NT2/D1 (cell line): ENCODE data around the gene GPR3.
"Not testable (repeated sequence)": the region's sequence is repeated elsewhere in the genome, so short reads cannot be mapped to it uniquely, and the experiment has no call there.

Source experiments
- DNase-seq: peaks from one replicate; pipeline ENCODE4 v3.0.0-alpha.2; 2011; ENCODE audit warnings: low read depth, low spot score
- H3K27me3 ChIP-seq: 2 replicates; pipeline ENCODE4 v1.6.0; 2011; ENCODE audit warnings: mild to moderate bottlenecking; ENCODE audit not compliant: insufficient read length, insufficient read depth
- H3K36me3 ChIP-seq: 2 replicates; pipeline ENCODE4 v1.6.1; 2011; ENCODE audit warnings: mild to moderate bottlenecking, low read length, mixed read lengths; ENCODE audit not compliant: insufficient read depth, insufficient read length
- H3K4me1 ChIP-seq: 2 replicates; pipeline ENCODE4 v1.5.1; 2011; ENCODE audit not compliant: insufficient read depth, insufficient read length
- H3K4me3 ChIP-seq: 2 replicates; pipeline ENCODE4 v1.5.1; 2011; ENCODE audit warnings: low read depth; ENCODE audit not compliant: insufficient read length
- H3K9ac ChIP-seq: 2 replicates; pipeline ENCODE4 v1.6.0; 2011; ENCODE audit warnings: low read depth; ENCODE audit not compliant: insufficient read length
- H3K9me3 ChIP-seq: 2 replicates; pipeline ENCODE4 v1.5.1; 2011; ENCODE audit warnings: mild to moderate bottlenecking, low read length; ENCODE audit not compliant: insufficient read depth
- SUZ12 ChIP-seq: IDR thresholded peaks from 2 replicates; pipeline ENCODE4 v1.6.1; 2011; ENCODE audit not compliant: insufficient read length, insufficient read depth; ENCODE audit errors: extremely low read depth
- YY1 ChIP-seq: IDR thresholded peaks from 2 replicates; pipeline ENCODE4 v1.6.1; 2011; ENCODE audit not compliant: insufficient read length, insufficient read depth
- ZNF274 ChIP-seq: IDR thresholded peaks from 2 replicates; pipeline ENCODE4 v1.6.1; 2011; ENCODE audit warnings: mild to moderate bottlenecking, low read depth, low read length

GPR3 gene

DNA sequence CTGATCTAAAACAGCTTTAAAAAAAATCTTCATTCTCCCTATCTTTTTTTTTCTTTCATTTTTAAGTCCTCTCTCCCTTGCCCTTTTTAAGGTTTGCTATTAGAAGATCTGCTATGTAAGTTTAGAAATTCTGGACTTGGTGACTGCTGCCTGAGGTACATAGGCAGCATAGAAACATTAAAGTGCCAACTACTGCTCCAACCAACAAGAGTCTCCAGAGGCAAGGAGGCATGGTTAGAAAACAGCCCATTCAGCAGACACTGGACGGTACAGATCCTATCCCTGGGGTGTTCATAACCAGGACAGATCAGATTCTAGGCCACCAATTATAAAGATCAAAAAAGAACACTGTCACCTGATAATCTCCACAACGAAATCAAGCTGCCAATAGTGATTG is 36.6 kb downstream of the GPR3 start:
- Histone ChIP-seq H3K9ac (no peak overlapping the region), H3K4me1 (peaks cover 2% of the 10 kb centered on the region)

DNA sequence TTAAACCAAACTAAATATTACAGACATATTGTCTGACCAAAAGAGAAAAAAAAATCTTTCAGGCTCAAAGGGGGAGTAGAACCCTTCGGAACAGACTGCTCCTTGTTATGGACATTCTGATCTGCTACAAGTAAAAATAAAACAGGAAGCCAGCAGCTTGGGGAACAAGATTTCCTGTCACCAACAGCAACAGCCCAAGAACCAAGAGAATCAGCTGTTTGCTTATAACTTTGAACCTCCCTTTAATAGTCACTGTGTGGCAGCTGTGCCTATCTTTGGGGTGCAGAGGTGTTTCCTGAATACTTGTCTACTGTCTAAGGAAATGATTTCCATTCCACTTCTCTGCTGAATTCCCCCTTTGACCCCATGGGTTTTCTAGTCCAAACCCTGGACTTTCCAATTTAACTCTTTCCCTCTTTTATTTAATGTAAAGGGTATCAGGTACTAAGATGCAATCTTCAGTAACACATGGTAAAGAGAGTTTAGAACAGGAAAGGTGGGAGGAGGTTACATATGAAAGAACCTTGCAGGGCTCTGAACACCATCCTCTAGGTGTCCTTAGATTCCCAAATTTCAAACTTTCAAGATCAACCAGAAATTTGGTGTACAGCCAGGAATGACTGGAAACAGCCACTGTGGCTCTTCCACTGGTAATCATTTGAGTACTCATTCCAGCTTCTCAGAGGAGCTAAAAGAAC is 38.6 kb downstream of the GPR3 start:
- H3K4me3 ChIP-seq: no peak overlapping the region
- H3K4me1 ChIP-seq: peaks cover 2% of the 10 kb centered on the region
- no peaks in the 10 kb centered on the region for H3K27me3 ChIP-seq
- no peak for DNase-seq
- H3K9ac ChIP-seq: no peak overlapping the region
- no peaks in the 10 kb centered on the region for H3K9me3 ChIP-seq
- H3K36me3 ChIP-seq: peaks cover 27% of the 10 kb centered on the region
- TF ChIP-seq ZNF274: no peak

More for the DNA sequence above, 36.6 kb downstream of the GPR3 start:
- Histone ChIP-seq H3K27me3 (no peaks in the 10 kb centered on the region), H3K36me3 (peaks cover 34% of the 10 kb centered on the region), H3K4me3 (no peak overlapping the region), H3K9me3 (no peaks in the 10 kb centered on the region)
- TF ChIP-seq SUZ12 (no peak), ZNF274 (no peak), YY1 (no peak)
- no peak for DNase-seq

DNA sequence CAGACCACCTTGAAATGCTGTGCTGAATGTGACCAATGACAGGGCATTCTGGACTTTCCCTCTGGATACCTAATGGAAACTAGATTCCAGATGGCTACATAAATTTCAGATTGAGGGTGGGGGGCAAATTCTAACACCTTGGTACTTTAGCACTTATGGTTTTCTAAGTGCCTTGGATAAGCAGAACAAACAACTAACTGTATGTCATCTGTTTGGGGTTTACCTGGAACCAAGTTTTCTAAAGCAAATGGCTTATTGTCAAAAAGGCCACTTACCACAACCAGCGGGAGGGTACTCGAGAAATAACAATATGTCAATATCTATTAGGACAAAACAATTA is 39.1 kb downstream of the GPR3 start:
- H3K9ac ChIP-seq: no peak overlapping the region
- H3K27me3 ChIP-seq: no peaks in the 10 kb centered on the region
- no peaks in the 10 kb centered on the region for H3K9me3 ChIP-seq
- H3K4me3 ChIP-seq: no peak overlapping the region
- peaks cover 21% of the 10 kb centered on the region for H3K36me3 ChIP-seq
- TF ChIP-seq SUZ12 (no peak), YY1 (no peak), ZNF274 (no peak)
- DNase-seq: no peak
- H3K4me1 ChIP-seq: peaks cover 2% of the 10 kb centered on the region

DNA sequence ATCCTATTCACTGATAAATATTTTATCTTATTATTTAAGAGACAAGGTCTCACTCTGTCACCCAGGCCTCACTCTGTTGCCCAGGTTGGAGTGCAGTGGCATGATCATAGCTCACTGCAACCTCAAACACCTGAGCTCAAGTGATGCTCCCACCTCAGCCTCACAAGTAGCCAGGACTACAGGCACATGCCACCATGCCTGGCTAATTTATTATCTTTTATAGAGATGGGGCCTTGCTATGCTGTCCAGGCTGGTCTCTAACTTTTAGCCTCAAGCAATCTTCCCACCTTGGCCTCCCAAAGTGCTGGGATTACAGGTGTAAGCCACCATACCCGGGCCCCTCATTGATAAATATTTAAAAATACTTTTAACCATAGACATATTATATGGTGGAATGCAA is 40.3 kb downstream of the GPR3 start:
- H3K4me1 ChIP-seq, H3K9ac ChIP-seq, H3K4me3 ChIP-seq, H3K36me3 ChIP-seq, DNase-seq, H3K27me3 ChIP-seq, H3K9me3 ChIP-seq: not testable (repeated sequence)

DNA sequence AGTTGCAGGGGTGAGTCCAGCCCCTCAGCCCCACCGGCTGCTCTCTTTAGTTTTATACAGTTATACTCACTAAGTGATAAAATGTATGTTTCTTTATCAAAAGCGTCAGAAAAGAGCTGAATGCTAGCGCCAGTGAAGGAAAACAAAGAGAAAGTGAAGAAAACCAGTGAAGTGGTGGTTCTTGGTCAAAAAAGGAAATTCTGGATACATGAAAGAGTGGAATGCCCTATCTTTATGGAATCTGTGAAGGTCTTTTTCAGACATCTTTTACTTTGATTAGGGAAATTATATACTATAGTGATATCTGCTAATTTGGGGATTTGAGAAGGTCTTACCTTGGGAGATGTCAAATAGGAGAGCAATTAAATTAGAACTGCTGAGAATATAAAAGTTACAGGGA is 41.3 kb downstream of the GPR3 start:
- Histone ChIP-seq H3K4me3 (no peak overlapping the region), H3K9ac (no peak overlapping the region), H3K36me3 (peaks cover under 1% of the 10 kb centered on the region), H3K9me3 (no peaks in the 10 kb centered on the region), H3K4me1 (peaks cover 2% of the 10 kb centered on the region), H3K27me3 (no peaks in the 10 kb centered on the region)
- no peak for TF ChIP-seq SUZ12
- TF ChIP-seq YY1: no peak
- TF ChIP-seq ZNF274: no peak
- no peak for DNase-seq

DNA sequence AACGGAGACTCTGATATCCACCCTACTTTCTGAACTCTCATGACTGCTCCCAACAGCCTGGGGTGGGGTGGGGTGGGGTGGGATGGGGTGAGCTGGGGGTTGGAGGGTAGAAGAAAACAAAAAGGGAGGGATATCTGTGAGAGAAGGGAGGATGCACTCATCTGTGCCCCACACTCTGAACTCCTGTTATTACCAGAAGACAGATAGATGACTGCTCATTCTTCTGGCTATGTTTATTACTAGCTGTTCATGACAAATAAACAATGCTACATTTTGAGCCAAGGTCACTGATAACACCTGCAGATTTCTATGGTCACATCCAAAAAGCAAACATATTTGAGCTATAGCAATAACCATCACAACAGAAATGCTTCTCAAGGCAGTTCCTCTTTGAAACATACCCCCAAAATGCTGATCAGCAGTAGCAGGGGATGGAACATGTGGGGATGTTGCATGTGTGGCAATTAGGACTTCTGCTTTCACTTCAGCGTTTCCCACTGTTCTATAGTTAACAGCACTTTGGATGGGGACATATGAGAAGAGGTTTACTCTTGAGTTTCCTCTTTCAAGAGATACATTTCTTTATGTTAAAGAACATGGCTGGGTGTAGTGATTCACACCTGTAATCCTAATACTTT is 43.3 kb downstream of the GPR3 start:
- H3K9me3 ChIP-seq: no peaks in the 10 kb centered on the region
- TF ChIP-seq YY1: no peak
- no peak for TF ChIP-seq SUZ12
- no peak for TF ChIP-seq ZNF274

DNA sequence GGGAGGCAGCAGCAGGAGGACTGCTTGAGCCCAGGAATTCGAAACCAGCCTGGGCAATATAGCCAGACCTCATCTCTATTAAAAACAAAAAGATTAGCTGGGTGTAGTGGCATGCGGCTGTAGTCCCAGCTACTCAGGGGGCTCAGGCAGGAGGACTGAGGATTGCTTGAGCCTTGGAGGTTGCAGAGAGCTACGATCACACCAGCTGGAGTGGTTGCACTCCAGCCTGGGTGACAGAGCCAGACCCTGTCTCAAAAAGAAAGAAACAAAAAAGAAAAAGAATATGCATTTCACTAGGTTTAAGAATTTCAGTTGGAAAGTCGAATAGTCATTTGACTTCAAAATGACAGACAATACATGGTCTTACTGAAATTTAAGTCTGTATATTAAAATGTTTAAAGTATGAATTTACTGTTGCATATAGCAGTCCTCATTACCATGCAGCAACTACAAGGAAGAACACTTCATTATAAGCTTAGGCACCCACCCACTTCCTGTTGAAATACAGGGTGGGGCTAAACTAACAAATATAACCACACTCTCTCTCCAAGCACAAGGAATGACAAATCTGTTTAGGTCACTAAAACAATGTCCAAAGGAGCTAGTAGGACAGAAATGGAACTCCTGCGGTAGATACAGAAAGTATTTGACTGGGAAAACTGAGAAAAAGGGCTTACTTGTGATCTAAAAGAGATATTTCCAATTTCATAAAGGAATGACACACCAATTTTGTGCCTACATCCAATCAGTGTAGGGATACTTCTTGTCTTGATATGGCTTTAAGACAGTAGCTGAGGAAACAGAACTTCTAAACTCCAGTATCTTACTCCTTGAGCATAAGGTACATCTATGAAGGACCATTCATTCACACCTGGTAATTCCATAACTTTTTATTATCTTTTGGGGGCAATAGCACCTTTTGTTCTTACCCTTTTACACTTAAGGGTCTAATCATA is 44.1 kb downstream of the GPR3 start:
- no peak for TF ChIP-seq ZNF274
- no peak for TF ChIP-seq SUZ12
- no peak for TF ChIP-seq YY1
- peaks cover 2% of the 10 kb centered on the region for H3K4me1 ChIP-seq
- no peak for DNase-seq
- no peak overlapping the region for H3K4me3 ChIP-seq
- H3K27me3 ChIP-seq: no peaks in the 10 kb centered on the region
- no peaks in the 10 kb centered on the region for H3K9me3 ChIP-seq
- no peak overlapping the region for H3K9ac ChIP-seq
- peaks cover 3% of the 10 kb centered on the region for H3K36me3 ChIP-seq

More for the DNA sequence above, 43.3 kb downstream of the GPR3 start:
- H3K27me3 ChIP-seq: no peaks in the 10 kb centered on the region
- H3K9ac ChIP-seq: no peak overlapping the region
- no peak for DNase-seq
- H3K4me3 ChIP-seq: no peak overlapping the region
- peaks cover 2% of the 10 kb centered on the region for H3K4me1 ChIP-seq
- H3K36me3 ChIP-seq: peaks cover 3% of the 10 kb centered on the region
